H9 (cell line): Measurements from ENCODE around the gene TMED8. TPM values are rescaled to one million over a fixed set of nuclear protein-coding genes. Genes with fewer than 3 reads are reported as not detected.

Experiments
- DNase-seq: peaks from one replicate; pipeline ENCODE4 v3.0.0-alpha.2; 2017
- H2AFZ ChIP-seq: one replicate; pipeline ENCODE4 v1.6.1; 2013; ENCODE audit warnings: mild to moderate bottlenecking, low read length, control low read depth, moderate library complexity
- H2AK5ac ChIP-seq: 2 replicates; pipeline ENCODE4 v1.6.1; 2013; ENCODE audit warnings: low read length, control low read depth, mixed read lengths; ENCODE audit not compliant: insufficient read length
- H2BK120ac ChIP-seq: one replicate; pipeline ENCODE4 v1.6.1; 2013; ENCODE audit warnings: low read depth, mild to moderate bottlenecking, low read length, control low read depth, inconsistent platforms; ENCODE audit not compliant: poor library complexity, severe bottlenecking
- H2BK12ac ChIP-seq: 2 replicates; pipeline ENCODE4 v1.6.1; 2013; ENCODE audit warnings: low read length, control low read depth, mixed read lengths, low read depth; ENCODE audit not compliant: insufficient read length
- H2BK15ac ChIP-seq: 2 replicates; pipeline ENCODE4 v1.6.1; 2013; ENCODE audit warnings: low read depth, low read length, control low read depth
- H2BK20ac ChIP-seq: one replicate; pipeline ENCODE4 v1.6.1; 2013; ENCODE audit warnings: low read depth, mild to moderate bottlenecking, low read length, control low read depth, inconsistent platforms; ENCODE audit not compliant: poor library complexity, severe bottlenecking
- H2BK5ac ChIP-seq: 2 replicates; pipeline ENCODE4 v1.6.1; 2013; ENCODE audit warnings: low read length, control low read depth, mixed read lengths; ENCODE audit not compliant: insufficient read length
- H3K14ac ChIP-seq: 2 replicates; pipeline ENCODE4 v1.6.1; 2013; ENCODE audit warnings: low read length, control low read depth; ENCODE audit not compliant: insufficient read depth
- H3K18ac ChIP-seq: 2 replicates; pipeline ENCODE4 v1.6.1; 2013; ENCODE audit warnings: low read depth, mild to moderate bottlenecking, mixed read lengths, low read length, control low read depth; ENCODE audit not compliant: insufficient read length
- H3K23ac ChIP-seq: 2 replicates; pipeline ENCODE4 v1.6.1; 2013; ENCODE audit warnings: low read length, control low read depth, mixed read lengths, low read depth; ENCODE audit not compliant: insufficient read length
- H3K23me2 ChIP-seq: 2 replicates; pipeline ENCODE4 v1.6.1; 2013; ENCODE audit warnings: low read depth, mild to moderate bottlenecking, mixed read lengths, low read length, control low read depth; ENCODE audit not compliant: insufficient read length, poor library complexity, severe bottlenecking
- H3K27ac ChIP-seq: 2 replicates; pipeline ENCODE4 v1.5.1; 2013; ENCODE audit warnings: low read length, control low read depth, mixed read lengths, low read depth; ENCODE audit not compliant: insufficient read length
- H3K27me3 ChIP-seq: 2 replicates; pipeline ENCODE4 v1.6.1; 2013; ENCODE audit warnings: low read length, control low read depth, inconsistent platforms; ENCODE audit not compliant: insufficient read depth
- H3K4ac ChIP-seq: 2 replicates; pipeline ENCODE4 v1.6.1; 2013; ENCODE audit warnings: low read depth, mild to moderate bottlenecking, control low read depth, inconsistent platforms, low read length, moderate library complexity
- H3K4me1 ChIP-seq: 2 replicates; pipeline ENCODE4 v1.6.1; 2013; ENCODE audit warnings: low read length, control low read depth, inconsistent platforms; ENCODE audit not compliant: insufficient read depth
- H3K4me2 ChIP-seq: 2 replicates; pipeline ENCODE4 v1.6.1; 2013; ENCODE audit warnings: low read length, control low read depth, mixed read lengths; ENCODE audit not compliant: insufficient read length, insufficient read depth
- H3K56ac ChIP-seq: 2 replicates; pipeline ENCODE4 v1.6.1; 2013; ENCODE audit warnings: low read depth, mild to moderate bottlenecking, mixed read lengths, low read length, control low read depth; ENCODE audit not compliant: insufficient read length
- H3K79me1 ChIP-seq: 2 replicates; pipeline ENCODE4 v1.6.1; 2013; ENCODE audit warnings: low read depth, mild to moderate bottlenecking, moderate library complexity, low read length, control low read depth, inconsistent platforms; ENCODE audit not compliant: insufficient read depth, poor library complexity, severe bottlenecking
- H3K79me2 ChIP-seq: 2 replicates; pipeline ENCODE4 v1.6.1; 2013; ENCODE audit warnings: low read length, control low read depth, inconsistent platforms; ENCODE audit not compliant: insufficient read depth
- H3K9ac ChIP-seq: 2 replicates; pipeline ENCODE4 v1.6.1; 2013; ENCODE audit warnings: low read length, control low read depth, mixed read lengths; ENCODE audit not compliant: insufficient read length; ENCODE audit errors: extremely low read depth
- H3K9me3 ChIP-seq: one replicate; pipeline ENCODE4 v1.6.1; 2013; ENCODE audit warnings: low read depth, low read length, inconsistent platforms; ENCODE audit not compliant: control insufficient read depth
- H3T11ph ChIP-seq: one replicate; pipeline ENCODE4 v1.6.1; 2013; ENCODE audit warnings: mild to moderate bottlenecking, low read length, control low read depth, inconsistent platforms
- H4K20me1 ChIP-seq: one replicate; pipeline ENCODE4 v1.6.1; 2013; ENCODE audit not compliant: control insufficient read depth, insufficient read length, insufficient read depth
- H4K5ac ChIP-seq: 2 replicates; pipeline ENCODE4 v1.6.1; 2013; ENCODE audit warnings: low read depth, mild to moderate bottlenecking, mixed read lengths, low read length, control low read depth; ENCODE audit not compliant: insufficient read length
- H4K8ac ChIP-seq: replicated peaks from 2 replicates; pipeline ENCODE4 v1.6.1; 2013; ENCODE audit warnings: low read length, control low read depth, mixed read lengths, low read depth; ENCODE audit not compliant: insufficient read length
- H4K91ac ChIP-seq: 2 replicates; pipeline ENCODE4 v1.6.1; 2013; ENCODE audit warnings: low read depth, mild to moderate bottlenecking, moderate library complexity, mixed read lengths, low read length, control low read depth; ENCODE audit not compliant: insufficient read length
- H3K27ac Mint-ChIP-seq, 3 experiments: 2 replicates in 2 of 3; 3 replicates in 1 of 3; pipeline ENCODE4 v1.8.0; 2020 to 2021; ENCODE audit warnings: mixed read lengths in 3 of 3, mild to moderate bottlenecking in 1 of 3, moderate library complexity in 1 of 3
- H3K27me3 Mint-ChIP-seq: 2 replicates; pipeline ENCODE4 v1.8.0; 2021; ENCODE audit warnings: low read depth, mild to moderate bottlenecking, moderate library complexity, mixed read lengths
- H3K36me3 Mint-ChIP-seq, 3 experiments: 2 replicates in 2 of 3; 3 replicates in 1 of 3; pipeline ENCODE4 v1.8.0; 2020 to 2021; ENCODE audit warnings: low read depth in 3 of 3, mixed read lengths in 3 of 3; ENCODE audit not compliant: insufficient read depth in 1 of 3
- H3K4me1 Mint-ChIP-seq, 2 experiments: 2 replicates each; pipeline ENCODE4 v1.8.0; 2020; ENCODE audit warnings: mixed read lengths in 2 of 2
- H3K4me3 Mint-ChIP-seq, 2 experiments: 2 replicates in 1 of 2; 3 replicates in 1 of 2; pipeline ENCODE4 v1.8.0; 2020 to 2021; ENCODE audit warnings: mild to moderate bottlenecking in 2 of 2, mixed read lengths in 2 of 2, moderate library complexity in 1 of 2
- H3K9me3 Mint-ChIP-seq, 2 experiments: 2 replicates in 1 of 2; 3 replicates in 1 of 2; pipeline ENCODE4 v1.8.0; 2020; ENCODE audit warnings: mild to moderate bottlenecking in 2 of 2, mixed read lengths in 2 of 2, moderate library complexity in 1 of 2
- WGBS: extraction: QIAGEN DNeasy Blood & Tissue Kit; methylation state at CpG from one replicate; pipeline ENCODE4 v1.1.7; 2013; ENCODE audit warnings: missing lambda C conversion rate, low lambda C conversion rate, mixed read lengths; ENCODE audit not compliant: insufficient read length; ENCODE audit errors: extremely low coverage; 5-methylcytosine and 5-hydroxymethylcytosine counted together
- total RNA-seq: library from RNA; stranded (reverse); gene quantifications from 2 replicates; pipeline ENCODE4 v1.2.1, GENCODE V29; 2021
- TF ChIP-seq, protein P1 (sequence below): fragments of 200-600 bp; sonication (generic); conservative IDR thresholded peaks from 3 replicates; pipeline ENCODE4 v1.8.0; 2021; ENCODE audit warnings: antibody characterized with exemption, mild to moderate bottlenecking

TMED8 gene
- total RNA-seq, 1 experiment from 2014 or later = 9.5 TPM

DNA sequence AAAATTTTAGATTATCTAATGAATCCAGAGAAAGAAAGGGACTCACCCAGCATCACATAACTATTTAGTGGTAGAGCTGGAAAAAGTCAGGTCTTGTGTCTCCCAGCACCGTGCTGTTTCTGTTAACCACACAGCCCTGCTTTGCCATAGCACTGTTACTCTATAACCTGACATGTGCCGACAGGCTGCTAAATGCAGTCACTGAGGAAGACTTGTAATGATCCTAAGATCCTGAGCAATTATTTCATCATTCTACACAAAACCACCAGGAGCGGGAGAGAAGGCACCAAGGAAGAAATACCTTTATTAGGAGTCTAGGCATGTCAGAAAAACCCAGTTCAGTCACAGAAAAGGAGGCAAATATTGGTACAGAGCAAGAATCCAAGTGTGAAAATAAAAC, 49.5 kb upstream of the TMED8 start:
- no peaks in the 10 kb centered on the region for H3K79me1 ChIP-seq
- no peaks in the 10 kb centered on the region for H3K9me3 ChIP-seq
- DNase-seq = no peak
- no peaks in the 10 kb centered on the region for H4K20me1 ChIP-seq
- no peak overlapping the region for H3K4ac ChIP-seq
- H3K23me2 ChIP-seq = no peaks in the 10 kb centered on the region
- H2BK15ac ChIP-seq = no peak overlapping the region
- H4K5ac ChIP-seq = no peak overlapping the region
- Mint-ChIP-seq H3K4me1 (peaks cover 9% of the 10 kb centered on the region in 2 experiments), H3K27ac (no peak overlapping the region), H3K4me3 (no peak overlapping the region), H3K9me3 (no peaks in the 10 kb centered on the region), H3K27me3 (no peaks in the 10 kb centered on the region), H3K36me3 (peaks cover 18 to 66% (median 61%) of the 10 kb centered on the region in 3 experiments)
- no peak overlapping the region for H2BK12ac ChIP-seq
- no peaks in the 10 kb centered on the region for H3K27me3 ChIP-seq
- H3T11ph ChIP-seq = no peak overlapping the region
- H3K4me1 ChIP-seq = no peaks in the 10 kb centered on the region; the same call in 1 of the 2 replicates
- no peak overlapping the region for H3K14ac ChIP-seq
- H2AFZ ChIP-seq = no peak overlapping the region
- H3K27ac ChIP-seq = no peak overlapping the region
- no peak overlapping the region for H2BK5ac ChIP-seq
- no peak overlapping the region for H3K18ac ChIP-seq
- no peak overlapping the region for H2BK120ac ChIP-seq
- no peak overlapping the region for H3K4me2 ChIP-seq
- H2BK20ac ChIP-seq = no peak overlapping the region
- WGBS = no CpG with 5 or more reads among the region's 3 CpGs
- no peaks in the 10 kb centered on the region for H3K79me2 ChIP-seq
- H2AK5ac ChIP-seq = no peak overlapping the region
- no peak overlapping the region for H4K91ac ChIP-seq
- no peak overlapping the region for H3K9ac ChIP-seq
- TF ChIP-seq, protein P1, sequence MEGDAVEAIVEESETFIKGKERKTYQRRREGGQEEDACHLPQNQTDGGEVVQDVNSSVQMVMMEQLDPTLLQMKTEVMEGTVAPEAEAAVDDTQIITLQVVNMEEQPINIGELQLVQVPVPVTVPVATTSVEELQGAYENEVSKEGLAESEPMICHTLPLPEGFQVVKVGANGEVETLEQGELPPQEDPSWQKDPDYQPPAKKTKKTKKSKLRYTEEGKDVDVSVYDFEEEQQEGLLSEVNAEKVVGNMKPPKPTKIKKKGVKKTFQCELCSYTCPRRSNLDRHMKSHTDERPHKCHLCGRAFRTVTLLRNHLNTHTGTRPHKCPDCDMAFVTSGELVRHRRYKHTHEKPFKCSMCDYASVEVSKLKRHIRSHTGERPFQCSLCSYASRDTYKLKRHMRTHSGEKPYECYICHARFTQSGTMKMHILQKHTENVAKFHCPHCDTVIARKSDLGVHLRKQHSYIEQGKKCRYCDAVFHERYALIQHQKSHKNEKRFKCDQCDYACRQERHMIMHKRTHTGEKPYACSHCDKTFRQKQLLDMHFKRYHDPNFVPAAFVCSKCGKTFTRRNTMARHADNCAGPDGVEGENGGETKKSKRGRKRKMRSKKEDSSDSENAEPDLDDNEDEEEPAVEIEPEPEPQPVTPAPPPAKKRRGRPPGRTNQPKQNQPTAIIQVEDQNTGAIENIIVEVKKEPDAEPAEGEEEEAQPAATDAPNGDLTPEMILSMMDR = no peak
- no peak overlapping the region for H3K23ac ChIP-seq
- H4K8ac ChIP-seq = no peak overlapping the region
- no peak overlapping the region for H3K56ac ChIP-seq
